ENCODE measurements around the gene AGMO. TPM values are rescaled to one million over a fixed set of nuclear protein-coding genes. Genes with fewer than 3 reads are reported as not detected.

The AGMO gene
- total and polyA plus RNA-seq, 10 of the 15 experiments (the other 5 are each of a cell fraction or from before 2014, with no cell fraction given): 0.11 to 0.29 TPM; not detected in 8

- RAD21 ChIA-PET (ENCODE audit: unreplicated experiment): no interaction called here
- H4K20me1 ChIP-seq (ENCODE audit: control insufficient read depth, insufficient read depth): no peaks in the 10 kb centered on the region
- in situ Hi-C loops (cut with MboI): no loop called here
- SMC1A ChIA-PET (ENCODE audit: uncharacterized antibody, unreplicated experiment): interaction anchor here (0.9 to 1.0 kb wide), 3 partner anchors 50 to 256 kb away, joined by 3 read pairs; no protein-coding TSS in a partner anchor
- no peaks in the 10 kb centered on the region for H3K4me1 ChIP-seq (ENCODE audit: control insufficient read depth, insufficient read depth, low read length)
- CTCF ChIA-PET: interaction anchor here (1.1 kb wide), 1 partner anchor 10 kb away, joined by 3 read pairs; no protein-coding TSS in a partner anchor
- H2AFZ ChIP-seq (ENCODE audit: control insufficient read depth, low read depth, low read length): no peak overlapping the region
- H3K9me3 ChIP-seq (replicated peaks; ENCODE audit: control insufficient read depth, insufficient read depth, low read length): no peaks in the 10 kb centered on the region
- WGBS (ENCODE audit: insufficient coverage, insufficient replicate concordance, low lambda C conversion rate, missing lambda C conversion rate): 14% methylated on average over 3 of the region's 3 CpGs
- ATAC-seq (no peak), FAIRE-seq (no peak), DNase-seq (ENCODE audit: low read depth, low spot score) (no peak)
- H3K36me3 ChIP-seq (ENCODE audit: control insufficient read depth in 2 of 2, insufficient read depth in 2 of 2, low read length in 1 of 2): no peaks in the 10 kb centered on the region
- H3K27me3 ChIP-seq (replicated peaks in 1 of 2; ENCODE audit: control insufficient read depth in 2 of 2, insufficient read depth in 2 of 2, low read length in 1 of 2): no peaks in the 10 kb centered on the region
- H3K4me2 ChIP-seq (ENCODE audit: control insufficient read depth, insufficient read depth): no peak overlapping the region
- no peak overlapping the region for H3K9ac ChIP-seq (ENCODE audit: control insufficient read depth, insufficient read depth, low read length)
- intact Hi-C loops (cut with micrococcal nuclease; ENCODE audit: unreplicated experiment): no loop called here
- POLR2A ChIA-PET: no interaction called here
- H3K4me3 ChIP-seq: no peak overlapping the region
- no peaks in the 10 kb centered on the region for H3K79me2 ChIP-seq (ENCODE audit: control insufficient read depth, insufficient read depth, low read length)
- no TSS peak for BruUV-seq (replicated peaks)
- H3K27ac ChIP-seq (ENCODE audit: control insufficient read depth, insufficient read depth): no peak overlapping the region
- TF ChIP-seq RB1 (IDR thresholded peaks at IDR 0.05; ENCODE audit: borderline replicate concordance): no peak
- TF ChIP-seq ZBTB11 (CRISPR knock-in tag; IDR thresholded peaks at IDR 0.05): no peak
- TF ChIP-seq PKNOX1 (IDR thresholded peaks at IDR 0.05): no peak
- no peak for TF ChIP-seq PRDM15 (CRISPR knock-in tag; IDR thresholded peaks at IDR 0.05)
- TF ChIP-seq ZNF592 (IDR thresholded peaks at IDR 0.05): no peak
- TF ChIP-seq SP1 (IDR thresholded peaks at IDR 0.05; ENCODE audit: low read depth, low read length): no peak
- no peak for TF ChIP-seq ZBTB4 (CRISPR knock-in tag; IDR thresholded peaks at IDR 0.05)
Measured at GRCh38 chr7:15464667-15465121, 97.1 kb downstream of the AGMO start.

All from GM12878 (cell line).